Measurements from ENCODE around the gene ASIC3.

GRCh38 chr7:151061213-151062110 lies 13.1 kb downstream of the ASIC3 start:
- TF ChIP-seq CTCF (IDR thresholded peaks at IDR 0.05; ENCODE audit: poor library complexity) (no peak), EZH2 (IDR thresholded peaks at IDR 0.05; ENCODE audit: borderline replicate concordance) (no peak), EZH2phosphoT487 (IDR thresholded peaks at IDR 0.05; ENCODE audit: low read depth, severe bottlenecking, unreplicated experiment) (no peak)
